Ishikawa (cell line): Measurements from ENCODE around the gene PDP2.

Experiments
- CEBPB ChIP-seq: IDR thresholded peaks from 2 replicates; pipeline ENCODE4 v1.6.1; 2012
- CREB1 ChIP-seq: IDR thresholded peaks from 2 replicates; pipeline ENCODE4 v1.6.1; 2012; ENCODE audit warnings: low read depth
- NFIC ChIP-seq: IDR thresholded peaks from 2 replicates; pipeline ENCODE4 v1.6.1; 2012
- RAD21 ChIP-seq: IDR thresholded peaks from 2 replicates; pipeline ENCODE4 v1.6.1; 2012; ENCODE audit warnings: low read depth
- TAF1 ChIP-seq: IDR thresholded peaks from 2 replicates; pipeline ENCODE4 v1.6.1; 2012; ENCODE audit warnings: low read depth, mild to moderate bottlenecking
- TEAD4 ChIP-seq: IDR thresholded peaks from 2 replicates; pipeline ENCODE4 v1.6.1; 2012
- ZBTB7A ChIP-seq: IDR thresholded peaks from 2 replicates; pipeline ENCODE4 v1.6.1; 2012; ENCODE audit warnings: low read depth
- TF ChIP-seq, protein P1 (sequence below): IDR thresholded peaks from 2 replicates; pipeline ENCODE4 v1.6.1; 2012; ENCODE audit warnings: low read depth, mild to moderate bottlenecking
- TF ChIP-seq, protein P2 (sequence below): IDR thresholded peaks from 2 replicates; pipeline ENCODE4 v1.6.1; 2012

GRCh38 chr16:66846266-66846665 is 34.0 kb upstream of the PDP2 start:
- TF ChIP-seq RAD21 (no peak), TEAD4 (no peak), NFIC (no peak), CEBPB (no peak), TAF1 (no peak), ZBTB7A (no peak), CREB1 (no peak)
- TF ChIP-seq, protein P1, sequence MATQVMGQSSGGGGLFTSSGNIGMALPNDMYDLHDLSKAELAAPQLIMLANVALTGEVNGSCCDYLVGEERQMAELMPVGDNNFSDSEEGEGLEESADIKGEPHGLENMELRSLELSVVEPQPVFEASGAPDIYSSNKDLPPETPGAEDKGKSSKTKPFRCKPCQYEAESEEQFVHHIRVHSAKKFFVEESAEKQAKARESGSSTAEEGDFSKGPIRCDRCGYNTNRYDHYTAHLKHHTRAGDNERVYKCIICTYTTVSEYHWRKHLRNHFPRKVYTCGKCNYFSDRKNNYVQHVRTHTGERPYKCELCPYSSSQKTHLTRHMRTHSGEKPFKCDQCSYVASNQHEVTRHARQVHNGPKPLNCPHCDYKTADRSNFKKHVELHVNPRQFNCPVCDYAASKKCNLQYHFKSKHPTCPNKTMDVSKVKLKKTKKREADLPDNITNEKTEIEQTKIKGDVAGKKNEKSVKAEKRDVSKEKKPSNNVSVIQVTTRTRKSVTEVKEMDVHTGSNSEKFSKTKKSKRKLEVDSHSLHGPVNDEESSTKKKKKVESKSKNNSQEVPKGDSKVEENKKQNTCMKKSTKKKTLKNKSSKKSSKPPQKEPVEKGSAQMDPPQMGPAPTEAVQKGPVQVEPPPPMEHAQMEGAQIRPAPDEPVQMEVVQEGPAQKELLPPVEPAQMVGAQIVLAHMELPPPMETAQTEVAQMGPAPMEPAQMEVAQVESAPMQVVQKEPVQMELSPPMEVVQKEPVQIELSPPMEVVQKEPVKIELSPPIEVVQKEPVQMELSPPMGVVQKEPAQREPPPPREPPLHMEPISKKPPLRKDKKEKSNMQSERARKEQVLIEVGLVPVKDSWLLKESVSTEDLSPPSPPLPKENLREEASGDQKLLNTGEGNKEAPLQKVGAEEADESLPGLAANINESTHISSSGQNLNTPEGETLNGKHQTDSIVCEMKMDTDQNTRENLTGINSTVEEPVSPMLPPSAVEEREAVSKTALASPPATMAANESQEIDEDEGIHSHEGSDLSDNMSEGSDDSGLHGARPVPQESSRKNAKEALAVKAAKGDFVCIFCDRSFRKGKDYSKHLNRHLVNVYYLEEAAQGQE: no peak
- TF ChIP-seq, protein P2, sequence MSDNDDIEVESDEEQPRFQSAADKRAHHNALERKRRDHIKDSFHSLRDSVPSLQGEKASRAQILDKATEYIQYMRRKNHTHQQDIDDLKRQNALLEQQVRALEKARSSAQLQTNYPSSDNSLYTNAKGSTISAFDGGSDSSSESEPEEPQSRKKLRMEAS: no peak
